HepG2 (cell line): ENCODE data around the gene SYCE3. TPM values are rescaled to one million over a fixed set of nuclear protein-coding genes. Genes with fewer than 3 reads are reported as not detected.

Experiments used
- ARNTL ChIP-seq: sonication (generic); formaldehyde crosslinking; IDR thresholded peaks from 2 replicates; pipeline ENCODE4 v1.4.0; 2020; ENCODE audit warnings: mild to moderate bottlenecking, missing genetic modification reagents
- CBX2 ChIP-seq, 2 experiments: fragments of 200-600 bp in 1 of 2; sonication (generic); formaldehyde crosslinking in 1 of 2; IDR thresholded peaks; 2 replicates each; pipeline versions ENCODE4 v1.7.0 to v1.8.1; 2018 to 2022; ENCODE audit warnings: low read depth in 2 of 2, low read length in 1 of 2, mild to moderate bottlenecking in 1 of 2, missing genetic modification reagents in 1 of 2
- FOSL1 ChIP-seq: sonication (generic); formaldehyde crosslinking; IDR thresholded peaks from 2 replicates; pipeline ENCODE4 v1.9.0; 2021; ENCODE audit warnings: missing genetic modification reagents, borderline replicate concordance
- HMGA1 ChIP-seq: sonication (generic); formaldehyde crosslinking; conservative IDR thresholded peaks from 2 replicates; pipeline ENCODE4 v1.4.0; 2020; ENCODE audit warnings: missing genetic modification reagents
- IKZF1 ChIP-seq: fragments of 450-650 bp; IDR thresholded peaks from 2 replicates; pipeline ENCODE4 v1.7.1; 2016
- ISL2 ChIP-seq: sonication (generic); formaldehyde crosslinking; IDR thresholded peaks from 2 replicates; pipeline ENCODE4 v1.5.0; 2020; ENCODE audit warnings: missing genetic modification reagents
- KAT8 ChIP-seq: IDR thresholded peaks from 2 replicates; pipeline ENCODE4 v1.6.1; 2016; ENCODE audit warnings: missing genetic modification reagents, missing compliant biosample characterization
- MBNL3 ChIP-seq: fragments of 250-450 bp; sonication (Bioruptor Pico); conservative IDR thresholded peaks from 2 replicates; pipeline ENCODE4 v1.8.0; 2022; ENCODE audit warnings: mild to moderate bottlenecking, inconsistent platforms
- RAD21 ChIP-seq: fragments of 450-650 bp; formaldehyde crosslinking; IDR thresholded peaks from 2 replicates; pipeline ENCODE4 v1.5.0; 2020; ENCODE audit warnings: mild to moderate bottlenecking
- RBAK ChIP-seq: sonication (generic); formaldehyde crosslinking; IDR thresholded peaks from 2 replicates; pipeline ENCODE4 v1.5.1; 2020; ENCODE audit warnings: mild to moderate bottlenecking, missing genetic modification reagents
- THRA ChIP-seq: sonication (generic); formaldehyde crosslinking; IDR thresholded peaks from 2 replicates; pipeline ENCODE4 v1.4.0; 2020; ENCODE audit warnings: missing genetic modification reagents, borderline replicate concordance
- ZKSCAN8 ChIP-seq: IDR thresholded peaks from 2 replicates; pipeline ENCODE4 v1.6.1; 2016; ENCODE audit warnings: borderline replicate concordance, missing genetic modification reagents, missing compliant biosample characterization
- ZMAT5 ChIP-seq: sonication (generic); formaldehyde crosslinking; IDR thresholded peaks from 2 replicates; pipeline ENCODE4 v1.5.0; 2020; ENCODE audit warnings: mild to moderate bottlenecking, low read depth, missing genetic modification reagents, borderline replicate concordance
- ZNF343 ChIP-seq: sonication (generic); formaldehyde crosslinking; IDR thresholded peaks from 2 replicates; pipeline ENCODE4 v1.4.0; 2020; ENCODE audit warnings: mild to moderate bottlenecking, missing genetic modification reagents
- ZNF605 ChIP-seq: sonication (generic); formaldehyde crosslinking; IDR thresholded peaks from 2 replicates; pipeline ENCODE4 v1.8.0; 2022; ENCODE audit warnings: mild to moderate bottlenecking, missing genetic modification reagents
- ZSCAN30 ChIP-seq: sonication (generic); formaldehyde crosslinking; IDR thresholded peaks from 2 replicates; pipeline ENCODE4 v1.5.0; 2020; ENCODE audit warnings: mild to moderate bottlenecking, missing genetic modification reagents
- ZSCAN9 ChIP-seq: IDR thresholded peaks from 2 replicates; pipeline ENCODE4 v1.6.1; 2016; ENCODE audit warnings: borderline replicate concordance
- polyA plus RNA-seq, 8 experiments: library from polyadenylated mRNA; depleted of rRNA in 3 of 8; stranded (reverse) in 7 of 8; unstranded in 1 of 8; fragments of >200 nt; fragmentation: Illumina TruSeq in 4 of 8; extraction: Trizol in 4 of 8; gene quantifications; 2 replicates each; pipeline versions ENCODE4 v1.2.1 to v1.2.3, GENCODE V29; 2011 to 2016; ENCODE audit warnings: low read depth in 4 of 8, missing spikeins in 1 of 8, mixed read lengths in 1 of 8; ENCODE audit not compliant: insufficient read depth in 1 of 8
- total RNA-seq, 5 experiments: library from RNA; depleted of rRNA; stranded (reverse); fragments of >200 nt; fragmentation: Illumina TruSeq; extraction: Trizol; gene quantifications; 2 replicates each; pipeline ENCODE4 v1.2.3, GENCODE V29; 2016; ENCODE audit warnings: low read depth in 1 of 5
- TF ChIP-seq, protein P1 (sequence below): sonication (generic); formaldehyde crosslinking; IDR thresholded peaks from 2 replicates; pipeline ENCODE4 v1.4.0; 2020; ENCODE audit warnings: missing genetic modification reagents, borderline replicate concordance
- TF ChIP-seq, protein P2 (sequence below): sonication (generic); formaldehyde crosslinking; IDR thresholded peaks from 2 replicates; pipeline ENCODE4 v1.5.1; 2020; ENCODE audit warnings: mild to moderate bottlenecking, missing genetic modification reagents, moderate library complexity

SYCE3 gene
- total and polyA plus RNA-seq, 2 of the 13 experiments (the other 11 are each of a cell fraction or from before 2014, with no cell fraction given), result not detected

DNA sequence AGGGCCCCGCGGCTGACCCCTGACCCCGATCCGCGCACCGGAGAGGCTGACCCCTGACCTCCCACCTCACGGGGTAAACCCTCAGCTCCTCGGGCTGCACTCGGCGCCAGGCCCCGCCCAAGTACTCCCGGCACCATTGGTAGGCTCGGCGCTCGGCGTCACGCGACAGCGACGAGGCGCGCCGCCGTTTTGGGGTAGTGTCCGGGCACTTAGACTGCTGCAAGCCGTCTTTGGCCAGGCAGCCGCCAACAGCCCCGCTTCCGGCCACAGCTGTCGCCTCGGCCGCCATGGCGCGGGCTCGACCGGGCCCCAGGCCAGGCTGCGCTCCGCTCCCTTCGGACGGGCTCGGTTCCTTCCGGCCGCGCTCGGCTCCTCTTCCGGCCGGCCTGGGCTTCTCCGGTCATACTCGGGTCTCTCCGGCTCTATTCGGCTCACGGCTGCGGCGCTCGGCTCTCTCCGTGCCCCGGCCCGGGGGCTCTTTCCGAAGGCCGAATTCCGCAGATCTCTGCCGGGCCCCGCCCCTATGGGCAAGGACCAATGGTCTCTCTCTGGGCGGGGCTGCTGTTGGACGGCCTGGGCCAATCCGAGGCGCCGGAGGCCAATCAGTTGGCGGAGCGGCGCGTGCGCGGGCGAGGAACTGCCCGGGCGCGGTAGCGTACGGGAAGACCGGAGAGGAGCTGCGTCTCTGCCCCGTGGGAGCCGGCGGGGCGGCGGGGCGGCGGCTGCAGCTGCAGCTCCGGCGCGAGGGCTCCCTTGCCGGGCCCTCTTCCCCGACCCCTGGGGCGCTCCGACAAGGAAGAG, 20.0 kb upstream of the SYCE3 start, which contains the start of gene CHKB (continued):
- TF ChIP-seq ZMAT5 (CRISPR knock-in tag), result no peak
- TF ChIP-seq ZKSCAN8, result no peak
- TF ChIP-seq IKZF1, result no peak
- TF ChIP-seq FOSL1, result no peak
- peak; percentile 59; the same call in 1 of the 2 replicates for TF ChIP-seq KAT8 (CRISPR knock-in tag)
- TF ChIP-seq, protein P1, sequence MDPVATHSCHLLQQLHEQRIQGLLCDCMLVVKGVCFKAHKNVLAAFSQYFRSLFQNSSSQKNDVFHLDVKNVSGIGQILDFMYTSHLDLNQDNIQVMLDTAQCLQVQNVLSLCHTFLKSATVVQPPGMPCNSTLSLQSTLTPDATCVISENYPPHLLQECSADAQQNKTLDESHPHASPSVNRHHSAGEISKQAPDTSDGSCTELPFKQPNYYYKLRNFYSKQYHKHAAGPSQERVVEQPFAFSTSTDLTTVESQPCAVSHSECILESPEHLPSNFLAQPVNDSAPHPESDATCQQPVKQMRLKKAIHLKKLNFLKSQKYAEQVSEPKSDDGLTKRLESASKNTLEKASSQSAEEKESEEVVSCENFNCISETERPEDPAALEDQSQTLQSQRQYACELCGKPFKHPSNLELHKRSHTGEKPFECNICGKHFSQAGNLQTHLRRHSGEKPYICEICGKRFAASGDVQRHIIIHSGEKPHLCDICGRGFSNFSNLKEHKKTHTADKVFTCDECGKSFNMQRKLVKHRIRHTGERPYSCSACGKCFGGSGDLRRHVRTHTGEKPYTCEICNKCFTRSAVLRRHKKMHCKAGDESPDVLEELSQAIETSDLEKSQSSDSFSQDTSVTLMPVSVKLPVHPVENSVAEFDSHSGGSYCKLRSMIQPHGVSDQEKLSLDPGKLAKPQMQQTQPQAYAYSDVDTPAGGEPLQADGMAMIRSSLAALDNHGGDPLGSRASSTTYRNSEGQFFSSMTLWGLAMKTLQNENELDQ (CRISPR knock-in tag), result no peak
- no peak for TF ChIP-seq CBX2 (IDR thresholded peaks at IDR 0.05; ENCODE audit: low read depth, low read length)
- TF ChIP-seq CBX2 (CRISPR knock-in tag; IDR thresholded peaks at IDR 0.05; ENCODE audit: low read depth), result no peak
- no peak for TF ChIP-seq THRA (CRISPR knock-in tag)
- TF ChIP-seq RAD21 (CRISPR knock-in tag), result peak; percentile 46
- TF ChIP-seq, protein P2, sequence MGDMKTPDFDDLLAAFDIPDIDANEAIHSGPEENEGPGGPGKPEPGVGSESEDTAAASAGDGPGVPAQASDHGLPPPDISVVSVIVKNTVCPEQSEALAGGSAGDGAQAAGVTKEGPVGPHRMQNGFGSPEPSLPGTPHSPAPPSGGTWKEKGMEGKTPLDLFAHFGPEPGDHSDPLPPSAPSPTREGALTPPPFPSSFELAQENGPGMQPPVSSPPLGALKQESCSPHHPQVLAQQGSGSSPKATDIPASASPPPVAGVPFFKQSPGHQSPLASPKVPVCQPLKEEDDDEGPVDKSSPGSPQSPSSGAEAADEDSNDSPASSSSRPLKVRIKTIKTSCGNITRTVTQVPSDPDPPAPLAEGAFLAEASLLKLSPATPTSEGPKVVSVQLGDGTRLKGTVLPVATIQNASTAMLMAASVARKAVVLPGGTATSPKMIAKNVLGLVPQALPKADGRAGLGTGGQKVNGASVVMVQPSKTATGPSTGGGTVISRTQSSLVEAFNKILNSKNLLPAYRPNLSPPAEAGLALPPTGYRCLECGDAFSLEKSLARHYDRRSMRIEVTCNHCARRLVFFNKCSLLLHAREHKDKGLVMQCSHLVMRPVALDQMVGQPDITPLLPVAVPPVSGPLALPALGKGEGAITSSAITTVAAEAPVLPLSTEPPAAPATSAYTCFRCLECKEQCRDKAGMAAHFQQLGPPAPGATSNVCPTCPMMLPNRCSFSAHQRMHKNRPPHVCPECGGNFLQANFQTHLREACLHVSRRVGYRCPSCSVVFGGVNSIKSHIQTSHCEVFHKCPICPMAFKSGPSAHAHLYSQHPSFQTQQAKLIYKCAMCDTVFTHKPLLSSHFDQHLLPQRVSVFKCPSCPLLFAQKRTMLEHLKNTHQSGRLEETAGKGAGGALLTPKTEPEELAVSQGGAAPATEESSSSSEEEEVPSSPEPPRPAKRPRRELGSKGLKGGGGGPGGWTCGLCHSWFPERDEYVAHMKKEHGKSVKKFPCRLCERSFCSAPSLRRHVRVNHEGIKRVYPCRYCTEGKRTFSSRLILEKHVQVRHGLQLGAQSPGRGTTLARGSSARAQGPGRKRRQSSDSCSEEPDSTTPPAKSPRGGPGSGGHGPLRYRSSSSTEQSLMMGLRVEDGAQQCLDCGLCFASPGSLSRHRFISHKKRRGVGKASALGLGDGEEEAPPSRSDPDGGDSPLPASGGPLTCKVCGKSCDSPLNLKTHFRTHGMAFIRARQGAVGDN (CRISPR knock-in tag), result peak; percentile 93
- no peak for TF ChIP-seq RBAK
- TF ChIP-seq HMGA1 (CRISPR knock-in tag), result no peak
- peak; percentile 29; the same call in 1 of the 2 replicates for TF ChIP-seq ZSCAN9 (CRISPR knock-in tag)
- TF ChIP-seq ZSCAN30, result no peak
- peak; percentile 75; the same call in 1 of the 2 replicates for TF ChIP-seq ARNTL (CRISPR knock-in tag)
- peak; percentile 44; the same call in 1 of the 2 replicates for TF ChIP-seq ZNF605 (CRISPR knock-in tag)
- TF ChIP-seq ISL2 (CRISPR knock-in tag), result 0 out of 2 replicates have a peak, but pooled peaks have one; percentile 15
- no peak; the same call in 1 of the 2 replicates for TF ChIP-seq ZNF343 (CRISPR knock-in tag)
- TF ChIP-seq MBNL3, result no peak
